ENCODE measurements around the gene DCPS. TPM values are rescaled to one million over a fixed set of nuclear protein-coding genes. Genes with fewer than 3 reads are reported as not detected.
"Not testable (repeated sequence)": the region's sequence is repeated elsewhere in the genome, so short reads cannot be mapped to it uniquely, and the experiment has no call there.

Gene DCPS
- total RNA-seq, 1 donor from 2014 or later = 11.3 TPM

GRCh38 chr11:126394036-126394435 lies 90.2 kb downstream of the DCPS start:
- peaks cover 2% of the 10 kb centered on the region for H3K79me2 ChIP-seq (ENCODE audit: insufficient read depth, low read length)
- DNase-seq (ENCODE audit: low read depth) = no peak
- H3K4me3 ChIP-seq (ENCODE audit: insufficient read depth, low read depth, low read length) = no peak overlapping the region
- no peak for FAIRE-seq
- H3K27me3 ChIP-seq (ENCODE audit: insufficient read depth, low read length) = no peaks in the 10 kb centered on the region
- no peak overlapping the region for H3K9ac ChIP-seq (ENCODE audit: low read length)
- peaks cover 10% of the 10 kb centered on the region for H3K36me3 Mint-ChIP-seq (ENCODE audit: low read depth, unreplicated experiment)
- no peaks in the 10 kb centered on the region for H3K36me3 ChIP-seq (ENCODE audit: insufficient read depth, low read length)
- no peak overlapping the region for H2AFZ ChIP-seq (ENCODE audit: low read depth, low read length)
- no peak overlapping the region for H3K27ac Mint-ChIP-seq (ENCODE audit: unreplicated experiment)
- H3K27ac ChIP-seq (ENCODE audit: low read depth, low read length) = no peak overlapping the region
- H3K9me3 ChIP-seq (ENCODE audit: insufficient read depth, low read depth, low read length) = no peaks in the 10 kb centered on the region
- no peaks in the 10 kb centered on the region for H3K27me3 Mint-ChIP-seq (ENCODE audit: low read depth, unreplicated experiment)
- H3K4me2 ChIP-seq (ENCODE audit: low read length) = no peak overlapping the region
- peaks cover 36% of the 10 kb centered on the region for H4K20me1 ChIP-seq (ENCODE audit: insufficient read depth, low read length)
- TF ChIP-seq EZH2 (IDR thresholded peaks at IDR 0.05; ENCODE audit: insufficient read depth, low read length) (no peak), CTCF (IDR thresholded peaks at IDR 0.05; ENCODE audit: insufficient read depth, low read depth, low read length) (no peak)
- H3K9me3 Mint-ChIP-seq (ENCODE audit: unreplicated experiment) = no peaks in the 10 kb centered on the region
- no peaks in the 10 kb centered on the region for H3K4me1 Mint-ChIP-seq (ENCODE audit: low read depth, unreplicated experiment)
- H3K4me3 Mint-ChIP-seq (ENCODE audit: unreplicated experiment) = no peak overlapping the region
- H3K4me1 ChIP-seq (ENCODE audit: insufficient read depth, low read length) = peaks cover 3% of the 10 kb centered on the region

- not testable (repeated sequence) for H2AFZ ChIP-seq (ENCODE audit: low read depth, low read length); H3K27ac Mint-ChIP-seq (ENCODE audit: unreplicated experiment); H3K27me3 Mint-ChIP-seq (ENCODE audit: low read depth, unreplicated experiment); H3K79me2 ChIP-seq (ENCODE audit: insufficient read depth, low read length); H3K36me3 ChIP-seq (ENCODE audit: insufficient read depth, low read length); H3K4me1 ChIP-seq (ENCODE audit: insufficient read depth, low read length); H3K4me1 Mint-ChIP-seq (ENCODE audit: low read depth, unreplicated experiment); FAIRE-seq; H3K9me3 Mint-ChIP-seq (ENCODE audit: unreplicated experiment); H3K4me2 ChIP-seq (ENCODE audit: low read length); H3K27me3 ChIP-seq (ENCODE audit: insufficient read depth, low read length); H3K9ac ChIP-seq (ENCODE audit: low read length); H3K4me3 Mint-ChIP-seq (ENCODE audit: unreplicated experiment); H3K9me3 ChIP-seq (ENCODE audit: insufficient read depth, low read depth, low read length); DNase-seq (ENCODE audit: low read depth); H3K27ac ChIP-seq (ENCODE audit: low read depth, low read length); H3K4me3 ChIP-seq (ENCODE audit: insufficient read depth, low read depth, low read length)
- H3K36me3 Mint-ChIP-seq (ENCODE audit: low read depth, unreplicated experiment) = peaks cover 10% of the 10 kb centered on the region
- H4K20me1 ChIP-seq (ENCODE audit: insufficient read depth, low read length) = peaks cover 36% of the 10 kb centered on the region
Measured at GRCh38 chr11:126394634-126395072, 90.8 kb downstream of the DCPS start.

Other genes starting within 250 kb of the DCPS start
- 15.5 and 17.0 TPM in 2 replicates for gene CDON, start 241.2 kb upstream of the DCPS start, total RNA-seq
- gene RPUSD4, start 92.4 kb upstream of the DCPS start, total RNA-seq = 19.6 and 21.6 TPM in 2 replicates
- gene FAM118B, start 92.3 kb upstream of the DCPS start, total RNA-seq = 27.6 and 28.3 TPM in 2 replicates
- gene SRPRA, start 35.2 kb upstream of the DCPS start, total RNA-seq = 74.6 and 83.1 TPM in 2 replicates
- 15.4 and 16.3 TPM in 2 replicates for gene FOXRED1, start 34.9 kb upstream of the DCPS start, total RNA-seq
- gene TIRAP, start 21.0 kb upstream of the DCPS start, total RNA-seq = 6.6 and 6.8 TPM in 2 replicates
- 12.2 and 14.1 TPM in 2 replicates for gene ST3GAL4, start 51.6 kb downstream of the DCPS start, total RNA-seq

Measured in astrocyte (in vitro differentiated cells and primary cell).